DOHH2 (cell line): Measurements from ENCODE around the gene SLC8A3.

Experiments
- H3F3A ChIP-seq: fragments of 200-600 bp; sonication (generic), shearing (Covaris generic); 2 replicates; pipeline ENCODE4 v1.6.0; 2016; ENCODE audit warnings: antibody characterized with exemption, mild to moderate bottlenecking; ENCODE audit not compliant: control insufficient read depth, insufficient read depth
- H3K27ac ChIP-seq: fragments of 200-600 bp; sonication (generic); 2 replicates; pipeline ENCODE4 v1.5.1; 2014; ENCODE audit warnings: low read depth, mild to moderate bottlenecking, low read length, moderate library complexity
- H3K27me3 ChIP-seq: fragments of 200-600 bp; sonication (generic); 2 replicates; pipeline ENCODE4 v1.6.1; 2014; ENCODE audit warnings: mild to moderate bottlenecking, low read length, mixed read lengths; ENCODE audit not compliant: control insufficient read depth
- H3K36me3 ChIP-seq: fragments of 200-600 bp; sonication (generic); 2 replicates; pipeline ENCODE4 v1.6.1; 2014; ENCODE audit warnings: mild to moderate bottlenecking, low read length, moderate library complexity, mixed read lengths; ENCODE audit not compliant: control insufficient read depth
- H3K4me1 ChIP-seq: fragments of 200-600 bp; sonication (generic); 2 replicates; pipeline ENCODE4 v1.6.1; 2014; ENCODE audit warnings: mild to moderate bottlenecking, low read length, mixed read lengths; ENCODE audit not compliant: control insufficient read depth
- H3K4me2 ChIP-seq: fragments of 200-600 bp; sonication (generic); 2 replicates; pipeline ENCODE4 v1.6.0; 2014; ENCODE audit warnings: mild to moderate bottlenecking, low read length, moderate library complexity
- H3K4me3 ChIP-seq: fragments of 200-600 bp; sonication (generic); 2 replicates; pipeline ENCODE4 v1.5.1; 2014; ENCODE audit warnings: mild to moderate bottlenecking, low read length, mixed read lengths
- H3K79me2 ChIP-seq: fragments of 200-600 bp; sonication (generic); 2 replicates; pipeline ENCODE4 v1.6.1; 2014; ENCODE audit warnings: mild to moderate bottlenecking, low read length, mixed read lengths; ENCODE audit not compliant: control insufficient read depth
- H3K9me2 ChIP-seq: fragments of 200-600 bp; sonication (generic); replicated peaks from 2 replicates; pipeline ENCODE4 v1.6.1; 2014; ENCODE audit warnings: mild to moderate bottlenecking, low read length, mixed read lengths; ENCODE audit not compliant: control insufficient read depth
- H3K9me3 ChIP-seq: fragments of 200-600 bp; sonication (generic); 2 replicates; pipeline ENCODE4 v1.6.1; 2014; ENCODE audit warnings: antibody characterized with exemption, low read length, mixed read lengths; ENCODE audit not compliant: control insufficient read depth, insufficient read depth
- H4K20me1 ChIP-seq: fragments of 200-600 bp; sonication (generic); 2 replicates; pipeline ENCODE4 v1.6.0; 2014; ENCODE audit warnings: low read depth, mild to moderate bottlenecking, antibody characterized with exemption, low read length, moderate library complexity; ENCODE audit not compliant: control insufficient read depth, insufficient read depth
- EZH2phosphoT487 ChIP-seq: fragments of 200-600 bp; sonication (generic); IDR thresholded peaks from 2 replicates; pipeline ENCODE4 v1.6.1; 2017; ENCODE audit warnings: borderline replicate concordance, mild to moderate bottlenecking, antibody characterized with exemption, low read length, moderate library complexity, mixed read lengths
- TF ChIP-seq, protein P1 (sequence below): fragments of 200-600 bp; sonication (generic); IDR thresholded peaks from one replicate; pipeline ENCODE4 v1.5.1; 2014; ENCODE audit warnings: antibody characterized with exemption, mild to moderate bottlenecking, low read depth, low read length; ENCODE audit not compliant: poor library complexity, severe bottlenecking

SLC8A3 gene

DNA sequence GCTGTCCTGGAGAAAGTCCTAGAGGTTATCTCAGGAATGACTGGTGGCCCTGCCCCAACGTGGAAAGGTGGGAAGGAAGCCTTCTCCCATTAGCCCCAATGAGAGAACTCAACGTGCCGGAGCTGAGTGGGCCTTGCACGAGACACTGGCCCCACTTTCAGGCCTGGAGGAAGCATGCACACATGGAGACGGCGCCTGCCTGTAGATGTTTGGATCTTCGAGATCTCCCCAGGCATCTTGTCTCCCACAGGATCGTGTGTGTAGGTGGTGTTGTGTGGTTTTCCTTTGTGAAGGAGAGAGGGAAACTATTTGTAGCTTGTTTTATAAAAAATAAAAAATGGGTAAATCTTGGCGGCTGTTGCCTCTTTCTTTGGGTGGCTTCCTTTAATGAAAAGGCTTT, 156.7 kb downstream of the SLC8A3 start:
- no peak overlapping the region for H3K27ac ChIP-seq
- H3K27me3 ChIP-seq = no peaks in the 10 kb centered on the region
- no peaks in the 10 kb centered on the region for H3K79me2 ChIP-seq
- H3F3A ChIP-seq = no peaks in the 10 kb centered on the region
- H3K36me3 ChIP-seq = no peaks in the 10 kb centered on the region
- no peaks in the 10 kb centered on the region for H4K20me1 ChIP-seq
- no peaks in the 10 kb centered on the region for H3K9me3 ChIP-seq
- no peaks in the 10 kb centered on the region for H3K4me1 ChIP-seq
- H3K4me3 ChIP-seq = no peak overlapping the region
- no peak for TF ChIP-seq EZH2phosphoT487
- TF ChIP-seq, protein P1, sequence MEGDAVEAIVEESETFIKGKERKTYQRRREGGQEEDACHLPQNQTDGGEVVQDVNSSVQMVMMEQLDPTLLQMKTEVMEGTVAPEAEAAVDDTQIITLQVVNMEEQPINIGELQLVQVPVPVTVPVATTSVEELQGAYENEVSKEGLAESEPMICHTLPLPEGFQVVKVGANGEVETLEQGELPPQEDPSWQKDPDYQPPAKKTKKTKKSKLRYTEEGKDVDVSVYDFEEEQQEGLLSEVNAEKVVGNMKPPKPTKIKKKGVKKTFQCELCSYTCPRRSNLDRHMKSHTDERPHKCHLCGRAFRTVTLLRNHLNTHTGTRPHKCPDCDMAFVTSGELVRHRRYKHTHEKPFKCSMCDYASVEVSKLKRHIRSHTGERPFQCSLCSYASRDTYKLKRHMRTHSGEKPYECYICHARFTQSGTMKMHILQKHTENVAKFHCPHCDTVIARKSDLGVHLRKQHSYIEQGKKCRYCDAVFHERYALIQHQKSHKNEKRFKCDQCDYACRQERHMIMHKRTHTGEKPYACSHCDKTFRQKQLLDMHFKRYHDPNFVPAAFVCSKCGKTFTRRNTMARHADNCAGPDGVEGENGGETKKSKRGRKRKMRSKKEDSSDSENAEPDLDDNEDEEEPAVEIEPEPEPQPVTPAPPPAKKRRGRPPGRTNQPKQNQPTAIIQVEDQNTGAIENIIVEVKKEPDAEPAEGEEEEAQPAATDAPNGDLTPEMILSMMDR = no peak
- no peak overlapping the region for H3K4me2 ChIP-seq
- no peaks in the 10 kb centered on the region for H3K9me2 ChIP-seq

DNA sequence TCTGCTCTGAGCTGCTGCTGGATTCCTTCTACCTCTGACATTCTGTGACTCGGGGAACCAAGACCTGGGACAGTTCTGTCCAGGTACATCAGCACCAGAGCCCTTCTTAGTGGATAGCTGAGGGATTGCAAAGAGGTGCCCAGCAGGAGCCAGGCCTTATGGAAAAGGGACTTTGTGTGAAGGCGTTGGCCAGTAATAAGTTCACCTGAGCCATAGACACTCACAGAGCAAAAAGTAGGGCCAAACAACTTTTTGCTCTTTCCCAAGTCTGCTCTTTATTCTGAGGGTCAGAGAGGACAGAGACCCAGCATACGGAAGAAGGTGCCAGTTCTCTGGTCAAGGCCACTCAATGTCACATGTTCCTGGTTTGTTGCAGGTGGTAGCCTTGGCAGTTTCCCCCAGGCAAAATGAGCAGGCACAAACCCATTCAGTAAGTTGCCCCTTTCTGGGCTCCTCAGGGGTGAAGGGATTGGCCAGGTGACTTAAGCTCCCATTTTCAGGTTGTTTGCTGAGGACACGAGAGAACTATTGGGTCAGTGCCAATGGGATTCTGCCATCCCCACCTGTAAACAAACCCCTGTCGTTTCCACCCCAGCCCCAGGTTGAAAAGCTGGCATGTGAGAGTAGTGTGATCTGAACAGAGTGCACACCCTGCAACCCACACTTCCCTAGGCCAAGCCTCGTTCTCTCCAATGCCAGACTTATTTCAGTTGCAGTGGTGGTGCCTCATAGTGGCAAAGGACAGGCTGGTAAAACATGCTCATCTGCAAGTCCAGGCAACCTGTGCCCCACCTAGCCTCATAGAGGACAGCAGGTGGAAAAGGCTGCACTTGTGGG, 159.2 kb downstream of the SLC8A3 start:
- TF ChIP-seq, protein P1 = no peak
- H4K20me1 ChIP-seq = no peaks in the 10 kb centered on the region
- no peaks in the 10 kb centered on the region for H3K27me3 ChIP-seq
- no peaks in the 10 kb centered on the region for H3K9me2 ChIP-seq
- no peaks in the 10 kb centered on the region for H3K9me3 ChIP-seq
- H3F3A ChIP-seq = no peaks in the 10 kb centered on the region
- no peak overlapping the region for H3K27ac ChIP-seq
- no peak overlapping the region for H3K4me2 ChIP-seq
- no peaks in the 10 kb centered on the region for H3K79me2 ChIP-seq
- no peaks in the 10 kb centered on the region for H3K4me1 ChIP-seq
- no peak overlapping the region for H3K4me3 ChIP-seq
- no peaks in the 10 kb centered on the region for H3K36me3 ChIP-seq

DNA sequence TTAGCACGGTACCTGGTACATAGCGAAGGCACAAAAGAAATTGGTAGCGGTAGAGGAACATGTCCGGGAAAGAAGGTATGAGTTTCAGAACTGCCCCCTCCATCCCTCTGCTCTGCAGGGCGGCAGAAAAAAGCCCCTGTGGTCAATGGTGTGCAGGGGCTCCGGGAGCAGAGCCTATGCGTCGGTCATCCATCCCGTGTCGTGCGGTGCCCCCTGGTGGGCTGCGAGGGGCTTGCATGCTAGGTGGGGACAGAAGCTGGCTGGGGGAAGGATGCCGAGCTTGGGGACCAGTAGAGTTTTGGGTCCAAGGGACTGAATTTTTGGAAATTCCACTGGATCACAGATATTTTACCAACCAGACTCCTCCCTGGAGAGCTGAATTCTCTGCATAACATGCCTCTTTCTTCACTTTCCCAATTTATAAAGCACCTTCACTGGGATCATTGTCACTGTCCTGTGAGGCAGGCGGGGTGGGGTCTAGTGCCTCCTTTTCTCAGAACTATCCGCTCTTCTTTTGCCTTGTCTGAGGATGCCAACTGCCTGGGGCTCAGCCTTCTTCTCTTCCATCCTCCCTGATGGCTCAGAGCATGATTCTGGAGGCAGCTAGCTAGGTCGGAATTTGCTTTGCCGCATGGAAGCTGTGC, 160.8 kb downstream of the SLC8A3 start:
- Histone ChIP-seq H4K20me1 (no peaks in the 10 kb centered on the region), H3K4me1 (no peaks in the 10 kb centered on the region), H3K9me2 (no peaks in the 10 kb centered on the region), H3K9me3 (no peaks in the 10 kb centered on the region), H3F3A (no peaks in the 10 kb centered on the region), H3K79me2 (no peaks in the 10 kb centered on the region), H3K27ac (no peak overlapping the region), H3K4me3 (no peak overlapping the region), H3K36me3 (no peaks in the 10 kb centered on the region), H3K27me3 (0 out of 2 replicates have a peak, but pooled peaks cover under 1% of the 10 kb centered on the region), H3K4me2 (no peak overlapping the region)
- no peak for TF ChIP-seq EZH2phosphoT487
- TF ChIP-seq, protein P1 = peak; percentile 92
